Sigmoid colon (tissue), 7 donors: Measurements from ENCODE around the gene SFTPB. TPM values are rescaled to one million over a fixed set of nuclear protein-coding genes. Genes with fewer than 3 reads are reported as not detected.

Experiments used
- DNase-seq: peaks from one replicate; pipeline ENCODE4 v3.0.0-alpha.2; 2019
- H3K27ac ChIP-seq, 4 donors: fragments of 200-600 bp; sonication (generic); one replicate each; pipeline ENCODE4 v1.5.1; 2016 to 2019; ENCODE audit warnings: mild to moderate bottlenecking in 1 of 4
- H3K27me3 ChIP-seq, 3 donors: fragments of 200-600 bp; sonication (generic); one replicate each; pipeline ENCODE4 v1.5.1; 2019; ENCODE audit warnings: mild to moderate bottlenecking in 1 of 3
- H3K36me3 ChIP-seq, 4 donors: fragments of 200-600 bp; sonication (generic); one replicate each; pipeline ENCODE4 v1.5.1; 2016 to 2019
- H3K4me1 ChIP-seq, 4 donors: fragments of 200-600 bp; sonication (generic); one replicate each; pipeline ENCODE4 v1.5.1; 2017 to 2019
- H3K4me3 ChIP-seq, 4 donors: fragments of 200-600 bp; sonication (generic); one replicate each; pipeline ENCODE4 v1.5.1; 2017 to 2019; ENCODE audit warnings: mild to moderate bottlenecking in 2 of 4, moderate library complexity in 1 of 4
- H3K9me3 ChIP-seq, 4 donors: fragments of 200-600 bp in 3 of 4; sonication (generic) in 3 of 4; one replicate each; pipeline versions ENCODE4 v1.5.1 to v1.6.1; 2013 to 2019
- EP300 ChIP-seq, 4 donors: sonication (generic); formaldehyde crosslinking; IDR thresholded peaks; one replicate each; pipeline ENCODE4 v1.6.1; 2017; ENCODE audit warnings: antibody characterized with exemption in 4 of 4
- POLR2A ChIP-seq, 2 donors: fragments of 450-650 bp; IDR thresholded peaks; one replicate each; pipeline ENCODE4 v1.6.1; 2016; ENCODE audit warnings: antibody characterized with exemption in 2 of 2, mild to moderate bottlenecking in 2 of 2, moderate library complexity in 2 of 2
- POLR2AphosphoS5 ChIP-seq, 4 donors: sonication (generic); formaldehyde crosslinking; IDR thresholded peaks; one replicate each; pipeline ENCODE4 v1.6.1; 2017; ENCODE audit warnings: antibody characterized with exemption in 4 of 4
- WGBS, 2 donors: extraction: QIAGEN DNeasy Blood & Tissue Kit; methylation state at CpG; one replicate each; pipeline ENCODE4 v1.1.7; 2013; 5-methylcytosine and 5-hydroxymethylcytosine counted together
- intact Hi-C: fragments of 100-400 bp; cut with DNase I; formaldehyde crosslinking; loops from one replicate; pipeline ENCODE4 v1.15.1; 2023
- polyA plus RNA-seq, 3 donors: library from polyadenylated mRNA; stranded (reverse); fragments of 200-250 nt; gene quantifications; one replicate each; pipeline ENCODE4 v1.2.3, GENCODE V29; 2013
- total RNA-seq, 4 donors: library from RNA; depleted of rRNA; stranded (reverse); fragments of >200 nt; gene quantifications; one replicate each; pipeline ENCODE4 v1.1.0, GENCODE V29; 2016
- TF ChIP-seq, protein P1 (sequence below), 4 experiments: fragments of 450-650 bp in 3 of 4; fragments of 200-600 bp in 1 of 4; IDR thresholded peaks; one replicate each; pipeline ENCODE4 v1.5.1; 2016 to 2019; ENCODE audit warnings: antibody characterized with exemption in 4 of 4, mild to moderate bottlenecking in 3 of 4, moderate library complexity in 2 of 4
- donor health status: healthy with polysubstance abuse.
- donor health status: Bipolar disorder and iron deficiency.
- donor health status: healthy.

SFTPB gene
- total and polyA plus RNA-seq, 7 donors = 0.57 to 23.4 TPM; not detected in 5

DNA sequence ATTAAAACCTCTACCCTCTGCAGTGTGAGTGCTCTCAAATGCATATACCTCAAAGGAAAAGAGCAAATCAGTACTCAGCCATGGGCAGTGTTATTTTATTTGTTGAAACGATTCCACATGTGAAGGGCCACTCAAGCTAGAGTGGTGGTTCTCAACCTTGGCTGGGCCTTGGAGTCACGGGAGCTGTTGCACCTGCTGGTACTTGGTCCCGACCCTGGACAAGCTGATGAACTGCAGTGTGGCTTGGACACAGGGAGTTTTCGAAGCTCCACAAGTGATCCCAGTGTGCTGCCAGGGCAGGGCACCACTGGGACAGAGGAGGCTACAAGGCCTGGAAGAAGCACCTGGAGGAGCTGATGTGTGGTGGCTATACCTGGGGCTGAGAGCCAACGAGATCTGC lies 45.8 kb upstream of the SFTPB start:
- intact Hi-C loops = no loop called here
- no peak overlapping the region for H3K4me3 ChIP-seq
- no peak for DNase-seq
- H3K27ac ChIP-seq = no peak overlapping the region
- H3K9me3 ChIP-seq = no peaks in the 10 kb centered on the region
- no peaks in the 10 kb centered on the region for H3K36me3 ChIP-seq
- H3K4me1 ChIP-seq = peaks cover 0 to 5% (median 0%) of the 10 kb centered on the region in 4 donors
- TF ChIP-seq POLR2A (IDR thresholded peaks at IDR 0.05) = no peak
- TF ChIP-seq EP300 (IDR thresholded peaks at IDR 0.05) = no peak
- TF ChIP-seq, protein P1, sequence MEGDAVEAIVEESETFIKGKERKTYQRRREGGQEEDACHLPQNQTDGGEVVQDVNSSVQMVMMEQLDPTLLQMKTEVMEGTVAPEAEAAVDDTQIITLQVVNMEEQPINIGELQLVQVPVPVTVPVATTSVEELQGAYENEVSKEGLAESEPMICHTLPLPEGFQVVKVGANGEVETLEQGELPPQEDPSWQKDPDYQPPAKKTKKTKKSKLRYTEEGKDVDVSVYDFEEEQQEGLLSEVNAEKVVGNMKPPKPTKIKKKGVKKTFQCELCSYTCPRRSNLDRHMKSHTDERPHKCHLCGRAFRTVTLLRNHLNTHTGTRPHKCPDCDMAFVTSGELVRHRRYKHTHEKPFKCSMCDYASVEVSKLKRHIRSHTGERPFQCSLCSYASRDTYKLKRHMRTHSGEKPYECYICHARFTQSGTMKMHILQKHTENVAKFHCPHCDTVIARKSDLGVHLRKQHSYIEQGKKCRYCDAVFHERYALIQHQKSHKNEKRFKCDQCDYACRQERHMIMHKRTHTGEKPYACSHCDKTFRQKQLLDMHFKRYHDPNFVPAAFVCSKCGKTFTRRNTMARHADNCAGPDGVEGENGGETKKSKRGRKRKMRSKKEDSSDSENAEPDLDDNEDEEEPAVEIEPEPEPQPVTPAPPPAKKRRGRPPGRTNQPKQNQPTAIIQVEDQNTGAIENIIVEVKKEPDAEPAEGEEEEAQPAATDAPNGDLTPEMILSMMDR (IDR thresholded peaks at IDR 0.05) = no peak
- no peak for TF ChIP-seq POLR2AphosphoS5 (IDR thresholded peaks at IDR 0.05)
- H3K27me3 ChIP-seq = no peaks in the 10 kb centered on the region
- 74 to 91% methylated on average over 5 of the region's 5 CpGs for WGBS, 2 donors

DNA sequence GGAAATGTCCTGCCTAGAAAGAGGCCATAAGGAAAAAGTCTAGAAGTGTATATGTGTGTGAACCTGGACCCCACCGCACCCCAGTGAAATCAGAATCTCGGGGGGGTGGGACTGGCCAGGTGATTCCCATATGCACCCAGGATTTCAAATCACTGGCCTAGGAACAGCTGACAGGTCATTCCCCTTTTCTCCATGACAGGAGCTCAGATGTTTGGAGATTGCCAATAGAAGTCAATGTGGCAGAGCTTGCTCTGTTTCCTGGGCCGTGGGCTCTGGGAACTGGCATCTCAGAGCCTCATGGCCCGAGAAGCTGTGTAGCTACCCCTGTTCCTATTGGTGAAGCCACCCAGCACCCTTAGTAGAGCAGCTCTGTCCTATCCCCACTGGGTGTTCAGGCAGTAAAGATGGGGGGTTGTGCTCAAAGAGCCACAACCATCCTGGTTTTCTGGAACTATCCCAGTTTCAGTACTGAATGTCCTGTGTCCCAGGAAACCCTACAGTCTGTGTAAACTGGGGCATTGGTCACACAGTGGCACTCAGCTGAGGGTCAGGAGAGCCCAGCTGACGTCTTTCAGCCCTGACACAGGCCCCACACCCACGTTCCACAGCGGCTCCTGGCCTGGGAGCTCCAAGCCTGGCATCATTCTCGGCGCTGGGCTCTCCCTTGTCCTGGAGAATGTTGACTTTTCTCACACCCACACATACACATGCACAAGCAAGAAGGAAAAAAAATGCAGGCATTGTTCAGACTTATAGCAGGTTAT lies 45.0 kb upstream of the SFTPB start:
- H3K27ac ChIP-seq = peak overlapping the region in 3 of 4 donors; percentile 42 to 76 (median 70)
- no peaks in the 10 kb centered on the region for H3K27me3 ChIP-seq
- no peaks in the 10 kb centered on the region for H3K9me3 ChIP-seq
- no peak for DNase-seq
- no peak overlapping the region for H3K4me3 ChIP-seq
- TF ChIP-seq POLR2A (IDR thresholded peaks at IDR 0.05) (no peak), EP300 (IDR thresholded peaks at IDR 0.05) (peak in 2 of 4 donors; percentile 42 to 65), POLR2AphosphoS5 (IDR thresholded peaks at IDR 0.05) (peak in 1 of 4 donors; percentile 30)
- TF ChIP-seq, protein P1 (IDR thresholded peaks at IDR 0.05) = no peak
- H3K4me1 ChIP-seq = peaks cover 0 to 5% (median 0%) of the 10 kb centered on the region in 4 donors
- intact Hi-C loops = no loop called here
- H3K36me3 ChIP-seq = no peaks in the 10 kb centered on the region
- WGBS, 2 donors = 46 to 75% methylated on average over 9 of the region's 9 CpGs

DNA sequence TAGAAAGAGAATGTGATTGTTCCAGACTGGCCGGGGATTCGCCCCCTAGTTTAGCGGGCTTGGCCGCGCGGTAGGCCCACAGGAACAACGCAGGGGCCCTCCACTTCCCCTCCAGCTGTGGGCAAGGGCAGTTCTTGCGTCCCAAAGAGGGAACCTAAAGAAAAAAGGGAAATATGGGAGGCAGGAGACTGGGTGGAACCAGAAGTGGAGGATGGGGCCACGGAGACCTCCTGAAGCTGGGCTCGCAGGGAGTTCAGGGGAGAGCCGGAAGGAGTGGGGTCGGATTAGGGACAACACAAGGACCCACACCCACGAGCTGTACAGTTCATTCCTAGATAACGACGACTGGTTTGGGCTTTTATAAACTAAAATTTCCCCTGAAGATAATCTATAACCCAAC lies 44.3 kb upstream of the SFTPB start:
- no peaks in the 10 kb centered on the region for H3K36me3 ChIP-seq
- intact Hi-C loops = no loop called here
- WGBS, 2 donors = 63 to 82% methylated on average over 15 of the region's 15 CpGs

DNA sequence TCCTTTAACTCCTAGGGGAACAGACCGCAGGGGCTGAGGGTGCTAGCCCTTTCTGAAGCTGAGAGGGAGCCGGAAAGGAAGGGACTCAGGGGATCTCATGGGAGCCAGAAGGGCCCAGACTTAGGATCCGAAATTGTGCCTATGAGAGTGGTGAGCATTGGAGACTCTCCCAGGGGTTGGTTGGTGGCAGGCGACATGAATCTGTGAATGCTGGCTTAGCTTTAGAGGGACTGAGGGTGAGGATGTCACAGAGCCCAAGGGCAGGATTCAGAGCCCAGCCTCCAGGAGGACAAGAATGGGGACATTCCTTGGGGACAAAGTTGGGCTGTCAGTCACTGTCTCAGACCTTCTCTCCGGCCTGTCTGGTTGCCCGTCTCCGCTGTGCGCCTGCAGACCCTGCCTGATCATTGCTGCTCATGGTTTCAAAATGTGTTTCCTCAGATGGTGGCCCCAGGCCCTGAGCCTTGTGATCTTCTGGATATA lies 43.6 kb upstream of the SFTPB start:
- Histone ChIP-seq H3K27me3 (no peaks in the 10 kb centered on the region), H3K4me3 (no peak overlapping the region), H3K36me3 (no peaks in the 10 kb centered on the region), H3K9me3 (no peaks in the 10 kb centered on the region), H3K4me1 (peaks cover 0 to 10% (median 3%) of the 10 kb centered on the region in 4 donors), H3K27ac (peak overlapping the region; percentile 29 to 76 (median 62))
- no peak for DNase-seq
- intact Hi-C loops = no loop called here
- WGBS, 2 donors = 84 to 92% methylated on average over 8 of the region's 8 CpGs
- no peak for TF ChIP-seq POLR2A (IDR thresholded peaks at IDR 0.05)
- TF ChIP-seq, protein P1 (IDR thresholded peaks at IDR 0.05) = no peak
- TF ChIP-seq EP300 (IDR thresholded peaks at IDR 0.05) = no peak
- no peak for TF ChIP-seq POLR2AphosphoS5 (IDR thresholded peaks at IDR 0.05)

More for the DNA sequence above, 44.3 kb upstream of the SFTPB start:
- H3K4me1 ChIP-seq = peaks cover 0 to 5% (median 0%) of the 10 kb centered on the region in 4 donors
- peak in 1 of 4 donors; percentile 31 for TF ChIP-seq POLR2AphosphoS5 (IDR thresholded peaks at IDR 0.05)
- TF ChIP-seq, protein P1 (IDR thresholded peaks at IDR 0.05) = no peak
- DNase-seq = no peak
- peak overlapping the region; percentile 23 to 76 (median 56) for H3K27ac ChIP-seq
- H3K27me3 ChIP-seq = no peaks in the 10 kb centered on the region
- H3K9me3 ChIP-seq = no peaks in the 10 kb centered on the region
- H3K4me3 ChIP-seq = no peak overlapping the region
